ENCODE measurements around the gene KCNMA1. TPM values are rescaled to one million over a fixed set of nuclear protein-coding genes. Genes with fewer than 3 reads are reported as not detected.

Gene KCNMA1
- total and polyA plus RNA-seq, 9 of the 15 experiments (the other 6 are each of a cell fraction or from before 2014, with no cell fraction given) = 0.01 to 0.95 (median 0.15) TPM; not detected in 4

GRCh38 chr10:77544617-77545016 is 93.0 kb downstream of the KCNMA1 start:
- Histone ChIP-seq H3K79me2 (ENCODE audit: control insufficient read depth, insufficient read depth, low read length) (no peaks in the 10 kb centered on the region), H4K20me1 (replicated peaks; ENCODE audit: control insufficient read depth, insufficient read depth, low read length) (no peaks in the 10 kb centered on the region), H3K4me1 (replicated peaks in 1 of 2; ENCODE audit: control insufficient read depth in 2 of 2, insufficient read depth in 2 of 2, low read length in 2 of 2) (no peaks in the 10 kb centered on the region), H3K27ac (ENCODE audit: extremely low read depth, low read depth, low read length) (no peak overlapping the region), H3K36me3 (ENCODE audit: control insufficient read depth, insufficient read depth, low read length) (no peaks in the 10 kb centered on the region), H3K9ac (ENCODE audit: insufficient read depth in 1 of 2, low read depth in 2 of 2, low read length in 2 of 2) (no peak overlapping the region), H2AFZ (ENCODE audit: low read depth, low read length) (no peak overlapping the region), H3K4me3 (no peak overlapping the region), H3K9me3 (replicated peaks; ENCODE audit: control insufficient read depth, insufficient read depth, low read depth, low read length) (no peaks in the 10 kb centered on the region), H3K27me3 (ENCODE audit: control insufficient read depth in 2 of 2, insufficient read depth in 2 of 2, low read length in 2 of 2) (no peaks in the 10 kb centered on the region; a peak in 1 of 5 replicates), H3K9me1 (ENCODE audit: control insufficient read depth, insufficient read depth, low read length) (no peaks in the 10 kb centered on the region), H3K4me2 (ENCODE audit: insufficient read depth, low read length) (no peak overlapping the region)
- no TSS peak for BruUV-seq (replicated peaks)
- ATAC-seq (no peak), DNase-seq (ENCODE audit: extremely low read depth in 1 of 4, low spot score in 3 of 4) (no peak), FAIRE-seq (no peak)
- TF ChIP-seq ATF3 (IDR thresholded peaks at IDR 0.05) (peak; percentile 44), ATF3 (CRISPR knock-in tag; conservative IDR thresholded peaks at IDR 0.05) (no peak), CEBPB (tag; IDR thresholded peaks at IDR 0.05) (peak; percentile 68), CEBPG (CRISPR knock-in tag; IDR thresholded peaks at IDR 0.05) (no peak), CEBPG (tag; conservative IDR thresholded peaks at IDR 0.05 in 1 of 2, IDR thresholded peaks at IDR 0.05 in 1 of 2) (peak; percentile 63 to 88), ZNF707 (CRISPR knock-in tag; conservative IDR thresholded peaks at IDR 0.05) (no peak)
- in situ Hi-C loops (cut with MboI) (no loop called here), intact Hi-C loops (cut with micrococcal nuclease) (no loop called here)
- ChIA-PET CTCF (ENCODE audit: low intra/inter-chr PET ratio) (no interaction called here), POLR2A (interaction anchor here (1.0 kb wide), 1 partner anchor 9 kb away, joined by 3 read pairs; no protein-coding TSS in a partner anchor)
- 0% methylated on average over 1 of the region's 1 CpG for WGBS (ENCODE audit: insufficient coverage, low coverage, missing lambda C conversion rate)
